Lower leg skin (tissue), 4 donors: ENCODE data around the gene SEC16B. TPM values are rescaled to one million over a fixed set of nuclear protein-coding genes. Genes with fewer than 3 reads are reported as not detected.

Experiments used
- DNase-seq, 2 donors: peaks; one replicate each; pipeline ENCODE4 v3.0.0-alpha.2; 2019; ENCODE audit warnings: low spot score in 2 of 2
- H3K4me3 ChIP-seq: fragments of 200-600 bp; sonication (generic); 2 replicates; pipeline ENCODE4 v1.5.1; 2017; ENCODE audit warnings: mild to moderate bottlenecking, low read depth; ENCODE audit not compliant: poor library complexity, severe bottlenecking
- POLR2A ChIP-seq, 2 donors: fragments of 450-650 bp; IDR thresholded peaks; one replicate each; pipeline ENCODE4 v1.6.1; 2016 to 2017; ENCODE audit warnings: antibody characterized with exemption in 2 of 2, mild to moderate bottlenecking in 1 of 2, moderate library complexity in 1 of 2
- WGBS, 2 donors: methylation state at CpG; one replicate each; pipeline ENCODE4 v1.1.5; 2018; 5-methylcytosine and 5-hydroxymethylcytosine counted together
- intact Hi-C: fragments of 100-400 bp; cut with DNase I; formaldehyde crosslinking; loops from one replicate; pipeline ENCODE4 v1.15.0; 2023; ENCODE audit warnings: low total_unique reads
- total RNA-seq, 4 donors: library from RNA; depleted of rRNA; stranded (reverse); fragments of >200 nt; gene quantifications; one replicate each; pipeline ENCODE4 v1.1.0, GENCODE V29; 2016
- TF ChIP-seq, protein P1 (sequence below), 3 donors: fragments of 450-650 bp; IDR thresholded peaks; one replicate each; pipeline ENCODE4 v1.5.1; 2016; ENCODE audit warnings: antibody characterized with exemption in 3 of 3, mild to moderate bottlenecking in 3 of 3, moderate library complexity in 2 of 3

Gene SEC16B, protein sequence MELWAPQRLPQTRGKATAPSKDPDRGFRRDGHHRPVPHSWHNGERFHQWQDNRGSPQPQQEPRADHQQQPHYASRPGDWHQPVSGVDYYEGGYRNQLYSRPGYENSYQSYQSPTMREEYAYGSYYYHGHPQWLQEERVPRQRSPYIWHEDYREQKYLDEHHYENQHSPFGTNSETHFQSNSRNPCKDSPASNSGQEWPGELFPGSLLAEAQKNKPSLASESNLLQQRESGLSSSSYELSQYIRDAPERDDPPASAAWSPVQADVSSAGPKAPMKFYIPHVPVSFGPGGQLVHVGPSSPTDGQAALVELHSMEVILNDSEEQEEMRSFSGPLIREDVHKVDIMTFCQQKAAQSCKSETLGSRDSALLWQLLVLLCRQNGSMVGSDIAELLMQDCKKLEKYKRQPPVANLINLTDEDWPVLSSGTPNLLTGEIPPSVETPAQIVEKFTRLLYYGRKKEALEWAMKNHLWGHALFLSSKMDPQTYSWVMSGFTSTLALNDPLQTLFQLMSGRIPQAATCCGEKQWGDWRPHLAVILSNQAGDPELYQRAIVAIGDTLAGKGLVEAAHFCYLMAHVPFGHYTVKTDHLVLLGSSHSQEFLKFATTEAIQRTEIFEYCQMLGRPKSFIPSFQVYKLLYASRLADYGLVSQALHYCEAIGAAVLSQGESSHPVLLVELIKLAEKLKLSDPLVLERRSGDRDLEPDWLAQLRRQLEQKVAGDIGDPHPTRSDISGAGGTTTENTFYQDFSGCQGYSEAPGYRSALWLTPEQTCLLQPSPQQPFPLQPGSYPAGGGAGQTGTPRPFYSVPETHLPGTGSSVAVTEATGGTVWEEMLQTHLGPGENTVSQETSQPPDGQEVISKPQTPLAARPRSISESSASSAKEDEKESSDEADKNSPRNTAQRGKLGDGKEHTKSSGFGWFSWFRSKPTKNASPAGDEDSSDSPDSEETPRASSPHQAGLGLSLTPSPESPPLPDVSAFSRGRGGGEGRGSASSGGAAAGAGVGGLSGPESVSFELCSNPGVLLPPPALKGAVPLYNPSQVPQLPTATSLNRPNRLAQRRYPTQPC
- 1 to 10 TPM in 3 of 4 donors, under 1 TPM in 1; 0.21 to 1.8 (median 1.4) TPM for total RNA-seq

DNA sequence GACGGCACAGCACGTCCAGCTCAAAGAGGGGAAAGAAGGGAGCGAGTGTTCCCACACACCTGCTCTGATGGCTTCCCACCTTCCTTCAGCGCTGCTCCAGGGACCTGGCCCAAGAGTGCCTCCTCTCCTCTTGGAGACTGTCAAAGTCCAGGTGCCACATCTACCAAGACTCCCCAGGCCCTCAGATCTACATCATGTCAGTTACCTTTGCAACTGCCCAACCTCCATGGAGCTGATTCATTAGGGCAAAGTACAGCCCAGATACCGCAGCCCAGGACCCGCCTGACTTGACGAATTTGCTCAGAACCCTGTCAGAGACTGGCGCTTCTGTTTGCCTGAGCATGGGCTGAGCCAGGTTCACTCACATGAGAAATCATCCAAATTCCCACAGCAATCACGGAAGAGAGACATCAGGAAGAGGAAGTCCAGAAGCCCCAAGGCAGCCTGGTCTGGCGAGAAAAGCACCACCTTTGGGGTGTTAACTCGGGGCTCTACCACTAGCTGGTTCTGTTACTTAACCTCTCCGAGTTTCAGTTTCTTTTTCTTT, at the start of gene SEC16B:
TSS of gene SEC16B (minus strand) at position 234 of the 547 bp plus-strand sequence. CDS start 2,077 bp downstream, outside the sequence.
- TF ChIP-seq POLR2A (IDR thresholded peaks at IDR 0.05) = no peak
- intact Hi-C loops = loop anchor here (5.0 kb wide), 1 partner anchor 1002 kb away; no protein-coding TSS in a partner anchor
- no peak within 1 kb of the TSS for H3K4me3 ChIP-seq
- no peak for DNase-seq
- 89 to 91% methylated on average over 12 of the region's 12 CpGs for WGBS, 2 donors

DNA sequence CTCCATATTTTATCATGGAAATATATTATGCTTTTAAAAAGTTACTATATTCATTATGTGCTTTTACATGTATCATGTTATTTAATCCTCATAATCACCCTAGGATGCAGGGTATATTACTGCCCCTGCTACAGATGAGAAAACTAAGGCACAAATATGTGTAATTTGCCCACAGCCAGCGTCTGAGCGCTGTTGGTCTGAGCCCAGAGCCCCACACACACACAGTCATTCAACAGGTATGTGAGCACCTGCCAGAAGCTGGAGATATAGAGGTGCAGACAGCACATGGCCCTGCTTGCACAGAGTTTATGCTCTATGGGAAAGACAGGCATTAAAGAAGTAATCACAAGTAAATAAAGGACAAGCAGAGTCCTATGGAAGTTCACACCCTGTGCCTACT, 49.8 kb upstream of the SEC16B start:
- no peak for TF ChIP-seq POLR2A (IDR thresholded peaks at IDR 0.05)
- TF ChIP-seq, protein P1, sequence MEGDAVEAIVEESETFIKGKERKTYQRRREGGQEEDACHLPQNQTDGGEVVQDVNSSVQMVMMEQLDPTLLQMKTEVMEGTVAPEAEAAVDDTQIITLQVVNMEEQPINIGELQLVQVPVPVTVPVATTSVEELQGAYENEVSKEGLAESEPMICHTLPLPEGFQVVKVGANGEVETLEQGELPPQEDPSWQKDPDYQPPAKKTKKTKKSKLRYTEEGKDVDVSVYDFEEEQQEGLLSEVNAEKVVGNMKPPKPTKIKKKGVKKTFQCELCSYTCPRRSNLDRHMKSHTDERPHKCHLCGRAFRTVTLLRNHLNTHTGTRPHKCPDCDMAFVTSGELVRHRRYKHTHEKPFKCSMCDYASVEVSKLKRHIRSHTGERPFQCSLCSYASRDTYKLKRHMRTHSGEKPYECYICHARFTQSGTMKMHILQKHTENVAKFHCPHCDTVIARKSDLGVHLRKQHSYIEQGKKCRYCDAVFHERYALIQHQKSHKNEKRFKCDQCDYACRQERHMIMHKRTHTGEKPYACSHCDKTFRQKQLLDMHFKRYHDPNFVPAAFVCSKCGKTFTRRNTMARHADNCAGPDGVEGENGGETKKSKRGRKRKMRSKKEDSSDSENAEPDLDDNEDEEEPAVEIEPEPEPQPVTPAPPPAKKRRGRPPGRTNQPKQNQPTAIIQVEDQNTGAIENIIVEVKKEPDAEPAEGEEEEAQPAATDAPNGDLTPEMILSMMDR (IDR thresholded peaks at IDR 0.05) = no peak
- WGBS, 2 donors = 93 to 95% methylated on average over 2 of the region's 2 CpGs
- H3K4me3 ChIP-seq = no peak overlapping the region
- DNase-seq = no peak
- intact Hi-C loops = loop anchor here (5.0 kb wide), 1 partner anchor 632 kb away; no protein-coding TSS in a partner anchor

DNA sequence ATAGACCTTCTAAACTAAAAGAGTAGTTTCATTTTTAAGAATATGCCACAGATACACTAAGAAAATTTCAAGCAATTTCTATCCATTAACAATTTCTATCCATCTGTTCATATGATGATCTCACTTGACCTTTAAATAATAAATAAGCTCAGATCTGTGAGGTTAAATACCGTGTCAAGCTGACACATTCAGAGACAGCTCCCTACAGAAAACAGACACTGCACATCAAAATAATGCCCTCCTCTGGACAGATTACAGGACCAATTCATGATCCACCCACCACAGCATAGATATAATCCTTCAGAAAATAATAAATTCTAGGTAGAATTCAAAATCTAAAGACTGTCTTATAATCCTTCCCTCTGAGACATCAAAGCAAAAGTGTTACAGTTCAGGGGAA, 49.4 kb upstream of the SEC16B start:
- WGBS, 2 donors = 80 to 84% methylated on average over 1 of the region's 1 CpG
- intact Hi-C loops = loop anchor here (5.0 kb wide), 1 partner anchor 632 kb away; no protein-coding TSS in a partner anchor
- DNase-seq = no peak
- H3K4me3 ChIP-seq = no peak overlapping the region
- TF ChIP-seq, protein P1 (IDR thresholded peaks at IDR 0.05) = no peak
- no peak for TF ChIP-seq POLR2A (IDR thresholded peaks at IDR 0.05)

DNA sequence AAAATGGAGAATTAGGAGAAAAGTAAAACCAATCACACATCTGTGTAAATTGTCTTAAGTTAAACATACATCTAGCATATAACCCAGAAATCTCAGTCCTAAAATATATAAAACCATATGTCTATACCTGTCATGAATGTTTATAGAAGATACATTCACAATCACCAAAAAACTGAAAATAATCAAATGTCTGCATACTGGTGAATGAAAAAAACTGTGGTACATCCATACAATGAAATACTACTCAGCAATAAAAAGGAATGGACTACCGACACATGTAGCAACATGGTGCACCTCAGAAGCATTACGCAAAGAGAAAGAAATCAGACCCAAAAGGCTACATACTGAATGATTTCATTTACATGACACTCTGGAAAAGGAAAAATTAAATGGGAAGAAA, 47.7 kb upstream of the SEC16B start:
- DNase-seq = no peak
- TF ChIP-seq, protein P1 (IDR thresholded peaks at IDR 0.05) = no peak
- no peak for TF ChIP-seq POLR2A (IDR thresholded peaks at IDR 0.05)
- 95% methylated on average over 2 of the region's 2 CpGs for WGBS, 2 donors
- no peak overlapping the region for H3K4me3 ChIP-seq
- intact Hi-C loops = loop anchor here (5.0 kb wide), 1 partner anchor 630 kb away; no protein-coding TSS in a partner anchor

DNA sequence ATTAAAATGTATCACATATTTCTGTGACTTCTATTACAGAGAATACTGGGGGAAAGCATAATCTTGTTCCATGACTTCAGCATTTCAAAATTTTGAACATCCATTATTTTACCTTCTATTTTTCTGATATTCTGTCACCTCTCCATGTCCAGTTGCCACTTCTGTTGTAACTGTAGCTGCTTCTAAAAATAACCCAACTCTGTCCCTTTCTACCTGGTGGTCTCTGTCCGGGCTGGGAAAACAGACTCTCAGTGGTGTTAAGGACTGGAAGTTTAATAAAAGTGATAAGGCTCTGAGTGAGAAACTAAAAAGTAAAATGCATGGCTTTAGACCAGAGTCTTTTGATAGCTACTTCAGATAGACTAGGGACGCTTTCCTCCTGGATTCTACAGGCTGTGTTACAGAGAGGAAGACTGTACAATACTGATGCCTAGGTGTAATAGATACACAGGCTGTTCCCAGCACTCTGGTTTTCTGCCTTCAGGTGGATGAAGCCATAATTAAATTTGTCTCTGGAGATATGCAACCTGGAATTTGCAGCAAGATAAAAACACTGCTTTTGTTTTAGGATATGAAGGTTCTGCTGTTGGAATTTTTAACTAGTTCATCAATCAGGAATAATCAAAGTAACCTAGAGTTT, 42.1 kb upstream of the SEC16B start:
- 83 to 84% methylated on average over 2 of the region's 2 CpGs for WGBS, 2 donors
- intact Hi-C loops = no loop called here

More for the DNA sequence above, 42.1 kb upstream of the SEC16B start:
- TF ChIP-seq, protein P1 (IDR thresholded peaks at IDR 0.05) = no peak
- no peak for TF ChIP-seq POLR2A (IDR thresholded peaks at IDR 0.05)
- no peak for DNase-seq
- H3K4me3 ChIP-seq = no peak overlapping the region
